K562 (cell line): ENCODE data around the gene USP19. TPM values are rescaled to one million over a fixed set of nuclear protein-coding genes. Genes with fewer than 3 reads are reported as not detected.

Experiments
- ARID2 ChIP-seq: fragments of 450-650 bp; IDR thresholded peaks from 2 replicates; pipeline ENCODE4 v1.6.1; 2017; ENCODE audit warnings: antibody characterized with exemption, mild to moderate bottlenecking
- CXXC5 ChIP-seq: fragments of 250-450 bp; sonication (Bioruptor Pico); IDR thresholded peaks from 2 replicates; pipeline ENCODE4 v1.8.0; 2022; ENCODE audit warnings: inconsistent platforms, mild to moderate bottlenecking, moderate library complexity
- GABPB1 ChIP-seq: sonication (generic); formaldehyde crosslinking; IDR thresholded peaks from 2 replicates; pipeline ENCODE4 v1.8.0; 2022; ENCODE audit warnings: mild to moderate bottlenecking, missing genetic modification reagents
- IFI16 ChIP-seq: fragments of 250-450 bp; sonication (Bioruptor Pico); IDR thresholded peaks from 2 replicates; pipeline ENCODE4 v2.1.2; 2022; ENCODE audit warnings: mild to moderate bottlenecking, inconsistent platforms
- KLF6 ChIP-seq: fragments of 250-450 bp; sonication (Bioruptor Pico); IDR thresholded peaks from 2 replicates; pipeline ENCODE4 v1.4.0; 2020; ENCODE audit warnings: mild to moderate bottlenecking, moderate library complexity, borderline replicate concordance
- TAL1 ChIP-seq: fragments of 450-650 bp; IDR thresholded peaks from 2 replicates; pipeline ENCODE4 v1.6.1; 2016; ENCODE audit warnings: mild to moderate bottlenecking
- TEAD1 ChIP-seq, 2 experiments: fragments of 450-650 bp in 1 of 2; sonication (generic) in 1 of 2; formaldehyde crosslinking; IDR thresholded peaks; 2 replicates each; pipeline versions ENCODE4 v1.4.0 to v1.8.0; 2020 to 2022; ENCODE audit warnings: mild to moderate bottlenecking in 2 of 2, missing genetic modification reagents in 1 of 2
- ZNF408 ChIP-seq: fragments of 250-450 bp; sonication (Bioruptor Pico); IDR thresholded peaks from 2 replicates; pipeline ENCODE4 v1.4.0; 2020; ENCODE audit warnings: low read depth, mild to moderate bottlenecking, moderate library complexity
- ZNF644 ChIP-seq: fragments of 200-800 bp; sonication (Bioruptor generic); IDR thresholded peaks from 2 replicates; pipeline ENCODE4 v1.6.1; 2016; ENCODE audit warnings: low read depth, missing genetic modification characterization, missing compliant biosample characterization
- ZNF77 ChIP-seq: fragments of 250-450 bp; sonication (Bioruptor Pico); IDR thresholded peaks from 2 replicates; pipeline ENCODE4 v1.5.0; 2020
- polyA plus RNA-seq, 8 experiments: library from polyadenylated mRNA; depleted of rRNA in 4 of 8; stranded (reverse) in 5 of 8; unstranded in 3 of 8; fragments of >200 nt; fragmentation: Nextera tagmentation in 2 of 8; fragmentation: Illumina TruSeq in 1 of 8; extraction: Ambion mirVana in 2 of 8; extraction: Trizol in 1 of 8; gene quantifications; 2 replicates each; pipeline versions ENCODE4 v1.2.1 to v1.2.3, GENCODE V29; 2011 to 2014; ENCODE audit warnings: inconsistent platforms in 1 of 8, missing spikeins in 1 of 8
- total RNA-seq, 7 experiments: library from RNA; depleted of rRNA in 6 of 7; stranded (reverse); fragments of >200 nt in 6 of 7; fragmentation: Illumina TruSeq in 2 of 7; extraction: Trizol in 2 of 7; gene quantifications; 2 replicates each; pipeline versions ENCODE4 v1.2.1 to v1.2.3, GENCODE V29; 2011 to 2021; ENCODE audit warnings: low replicate concordance in 1 of 7
- TF ChIP-seq, protein P1 (sequence below): sonication (generic); formaldehyde crosslinking; IDR thresholded peaks from 2 replicates; pipeline ENCODE4 v1.8.0; 2023; ENCODE audit warnings: missing genetic modification reagents, mild to moderate bottlenecking, borderline replicate concordance
- TF ChIP-seq, protein P2 (sequence below): fragments of 250-450 bp; sonication (Bioruptor Pico); IDR thresholded peaks from 2 replicates; pipeline ENCODE4 v1.9.0; 2021; ENCODE audit warnings: mild to moderate bottlenecking
- TF ChIP-seq, protein P3 (sequence below): sonication (generic); formaldehyde crosslinking; IDR thresholded peaks from 2 replicates; pipeline ENCODE4 v1.8.1; 2022; ENCODE audit warnings: missing genetic modification reagents
- TF ChIP-seq, protein P4 (sequence below): fragments of 250-450 bp; sonication (Bioruptor Pico); IDR thresholded peaks from 2 replicates; pipeline ENCODE4 v1.5.0; 2020; ENCODE audit warnings: mild to moderate bottlenecking
- TF ChIP-seq, protein P5 (sequence below), 3 experiments: fragments of 200-800 bp in 1 of 3; sonication (Bioruptor generic) in 1 of 3; sonication (generic) in 1 of 3; formaldehyde crosslinking in 1 of 3; IDR thresholded peaks; 2 replicates each; pipeline versions ENCODE4 v1.6.1 to v1.8.0; 2016 to 2022; ENCODE audit warnings: mild to moderate bottlenecking in 2 of 3, missing compliant biosample characterization in 2 of 3, missing genetic modification characterization in 2 of 3, missing genetic modification reagents in 1 of 3
- TF ChIP-seq, protein P6 (sequence below): IDR thresholded peaks from 3 replicates; pipeline ENCODE4 v1.6.1; 2011; ENCODE audit warnings: borderline replicate concordance, mild to moderate bottlenecking; ENCODE audit not compliant: insufficient read length, insufficient read depth

Gene USP19
- total and polyA plus RNA-seq, 9 of the 15 experiments (the other 6 are each of a cell fraction or from before 2014, with no cell fraction given), result 0.24 to 65.9 (median 36.9) TPM

DNA sequence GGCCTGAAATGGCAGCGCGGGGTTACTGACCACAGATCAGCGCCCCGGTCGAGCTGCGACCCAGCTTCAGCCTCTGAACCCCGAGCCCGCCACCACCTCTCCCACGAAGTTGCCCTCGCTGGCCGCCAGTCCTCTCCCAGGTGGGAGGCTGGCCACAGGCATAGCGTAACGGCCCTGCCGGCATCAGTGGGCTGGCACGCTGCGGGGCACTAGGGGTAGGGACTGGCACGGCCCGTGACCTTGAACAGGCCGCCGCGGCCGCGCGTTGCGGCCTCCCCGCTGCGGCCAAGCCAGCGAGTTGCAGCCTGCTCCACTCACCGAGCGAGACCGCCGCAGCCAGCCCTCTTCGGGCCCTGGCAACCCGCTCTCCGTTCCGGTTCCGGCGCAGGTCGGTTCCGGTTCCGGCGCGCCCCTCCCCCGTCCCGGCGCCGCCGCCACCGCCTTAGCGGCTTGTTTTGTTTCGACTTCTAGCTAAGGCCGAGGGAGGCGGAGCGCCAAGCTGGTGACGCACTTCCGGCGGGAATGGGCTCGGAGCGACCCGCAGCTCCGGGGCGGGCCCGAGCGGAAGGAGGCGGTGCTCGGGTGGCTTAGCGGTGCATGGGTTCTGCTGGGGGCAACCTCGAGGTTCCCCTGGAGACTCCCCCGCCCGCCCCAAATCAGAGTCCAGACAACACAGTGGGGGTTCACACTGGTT lies at the start of gene USP19 (continued):
- TF ChIP-seq, protein P1, sequence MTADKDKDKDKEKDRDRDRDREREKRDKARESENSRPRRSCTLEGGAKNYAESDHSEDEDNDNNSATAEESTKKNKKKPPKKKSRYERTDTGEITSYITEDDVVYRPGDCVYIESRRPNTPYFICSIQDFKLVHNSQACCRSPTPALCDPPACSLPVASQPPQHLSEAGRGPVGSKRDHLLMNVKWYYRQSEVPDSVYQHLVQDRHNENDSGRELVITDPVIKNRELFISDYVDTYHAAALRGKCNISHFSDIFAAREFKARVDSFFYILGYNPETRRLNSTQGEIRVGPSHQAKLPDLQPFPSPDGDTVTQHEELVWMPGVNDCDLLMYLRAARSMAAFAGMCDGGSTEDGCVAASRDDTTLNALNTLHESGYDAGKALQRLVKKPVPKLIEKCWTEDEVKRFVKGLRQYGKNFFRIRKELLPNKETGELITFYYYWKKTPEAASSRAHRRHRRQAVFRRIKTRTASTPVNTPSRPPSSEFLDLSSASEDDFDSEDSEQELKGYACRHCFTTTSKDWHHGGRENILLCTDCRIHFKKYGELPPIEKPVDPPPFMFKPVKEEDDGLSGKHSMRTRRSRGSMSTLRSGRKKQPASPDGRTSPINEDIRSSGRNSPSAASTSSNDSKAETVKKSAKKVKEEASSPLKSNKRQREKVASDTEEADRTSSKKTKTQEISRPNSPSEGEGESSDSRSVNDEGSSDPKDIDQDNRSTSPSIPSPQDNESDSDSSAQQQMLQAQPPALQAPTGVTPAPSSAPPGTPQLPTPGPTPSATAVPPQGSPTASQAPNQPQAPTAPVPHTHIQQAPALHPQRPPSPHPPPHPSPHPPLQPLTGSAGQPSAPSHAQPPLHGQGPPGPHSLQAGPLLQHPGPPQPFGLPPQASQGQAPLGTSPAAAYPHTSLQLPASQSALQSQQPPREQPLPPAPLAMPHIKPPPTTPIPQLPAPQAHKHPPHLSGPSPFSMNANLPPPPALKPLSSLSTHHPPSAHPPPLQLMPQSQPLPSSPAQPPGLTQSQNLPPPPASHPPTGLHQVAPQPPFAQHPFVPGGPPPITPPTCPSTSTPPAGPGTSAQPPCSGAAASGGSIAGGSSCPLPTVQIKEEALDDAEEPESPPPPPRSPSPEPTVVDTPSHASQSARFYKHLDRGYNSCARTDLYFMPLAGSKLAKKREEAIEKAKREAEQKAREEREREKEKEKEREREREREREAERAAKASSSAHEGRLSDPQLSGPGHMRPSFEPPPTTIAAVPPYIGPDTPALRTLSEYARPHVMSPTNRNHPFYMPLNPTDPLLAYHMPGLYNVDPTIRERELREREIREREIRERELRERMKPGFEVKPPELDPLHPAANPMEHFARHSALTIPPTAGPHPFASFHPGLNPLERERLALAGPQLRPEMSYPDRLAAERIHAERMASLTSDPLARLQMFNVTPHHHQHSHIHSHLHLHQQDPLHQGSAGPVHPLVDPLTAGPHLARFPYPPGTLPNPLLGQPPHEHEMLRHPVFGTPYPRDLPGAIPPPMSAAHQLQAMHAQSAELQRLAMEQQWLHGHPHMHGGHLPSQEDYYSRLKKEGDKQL (CRISPR knock-in tag), result no peak
- no peak for TF ChIP-seq ARID2
- no peak for TF ChIP-seq IFI16 (CRISPR knock-in tag)
- TF ChIP-seq TAL1, result no peak
- TF ChIP-seq TEAD1 (CRISPR knock-in tag; IDR thresholded peaks at IDR 0.05), result peak in 1 of 2 experiments; percentile 51; a peak in 1 of 4 replicates
- TF ChIP-seq KLF6 (CRISPR knock-in tag), result no peak
- TF ChIP-seq, protein P2, sequence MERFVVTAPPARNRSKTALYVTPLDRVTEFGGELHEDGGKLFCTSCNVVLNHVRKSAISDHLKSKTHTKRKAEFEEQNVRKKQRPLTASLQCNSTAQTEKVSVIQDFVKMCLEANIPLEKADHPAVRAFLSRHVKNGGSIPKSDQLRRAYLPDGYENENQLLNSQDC (CRISPR knock-in tag), result no peak
- TF ChIP-seq, protein P3, sequence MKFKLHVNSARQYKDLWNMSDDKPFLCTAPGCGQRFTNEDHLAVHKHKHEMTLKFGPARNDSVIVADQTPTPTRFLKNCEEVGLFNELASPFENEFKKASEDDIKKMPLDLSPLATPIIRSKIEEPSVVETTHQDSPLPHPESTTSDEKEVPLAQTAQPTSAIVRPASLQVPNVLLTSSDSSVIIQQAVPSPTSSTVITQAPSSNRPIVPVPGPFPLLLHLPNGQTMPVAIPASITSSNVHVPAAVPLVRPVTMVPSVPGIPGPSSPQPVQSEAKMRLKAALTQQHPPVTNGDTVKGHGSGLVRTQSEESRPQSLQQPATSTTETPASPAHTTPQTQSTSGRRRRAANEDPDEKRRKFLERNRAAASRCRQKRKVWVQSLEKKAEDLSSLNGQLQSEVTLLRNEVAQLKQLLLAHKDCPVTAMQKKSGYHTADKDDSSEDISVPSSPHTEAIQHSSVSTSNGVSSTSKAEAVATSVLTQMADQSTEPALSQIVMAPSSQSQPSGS (CRISPR knock-in tag), result no peak
- TF ChIP-seq CXXC5 (CRISPR knock-in tag), result peak; percentile 69
- TF ChIP-seq ZNF644 (tag), result no peak
- TF ChIP-seq, protein P4, sequence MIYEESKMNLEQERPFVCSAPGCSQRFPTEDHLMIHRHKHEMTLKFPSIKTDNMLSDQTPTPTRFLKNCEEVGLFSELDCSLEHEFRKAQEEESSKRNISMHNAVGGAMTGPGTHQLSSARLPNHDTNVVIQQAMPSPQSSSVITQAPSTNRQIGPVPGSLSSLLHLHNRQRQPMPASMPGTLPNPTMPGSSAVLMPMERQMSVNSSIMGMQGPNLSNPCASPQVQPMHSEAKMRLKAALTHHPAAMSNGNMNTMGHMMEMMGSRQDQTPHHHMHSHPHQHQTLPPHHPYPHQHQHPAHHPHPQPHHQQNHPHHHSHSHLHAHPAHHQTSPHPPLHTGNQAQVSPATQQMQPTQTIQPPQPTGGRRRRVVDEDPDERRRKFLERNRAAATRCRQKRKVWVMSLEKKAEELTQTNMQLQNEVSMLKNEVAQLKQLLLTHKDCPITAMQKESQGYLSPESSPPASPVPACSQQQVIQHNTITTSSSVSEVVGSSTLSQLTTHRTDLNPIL (CRISPR knock-in tag), result no peak
- TF ChIP-seq ZNF77, result no peak
- TF ChIP-seq, protein P5, sequence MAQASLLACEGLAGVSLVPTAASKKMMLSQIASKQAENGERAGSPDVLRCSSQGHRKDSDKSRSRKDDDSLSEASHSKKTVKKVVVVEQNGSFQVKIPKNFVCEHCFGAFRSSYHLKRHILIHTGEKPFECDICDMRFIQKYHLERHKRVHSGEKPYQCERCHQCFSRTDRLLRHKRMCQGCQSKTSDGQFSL (CRISPR knock-in tag; IDR thresholded peaks at IDR 0.05), result no peak; the same call in 1 of the 2 replicates
- TF ChIP-seq, protein P5 (tag; IDR thresholded peaks at IDR 0.05), result no peak
- TF ChIP-seq, protein P6, sequence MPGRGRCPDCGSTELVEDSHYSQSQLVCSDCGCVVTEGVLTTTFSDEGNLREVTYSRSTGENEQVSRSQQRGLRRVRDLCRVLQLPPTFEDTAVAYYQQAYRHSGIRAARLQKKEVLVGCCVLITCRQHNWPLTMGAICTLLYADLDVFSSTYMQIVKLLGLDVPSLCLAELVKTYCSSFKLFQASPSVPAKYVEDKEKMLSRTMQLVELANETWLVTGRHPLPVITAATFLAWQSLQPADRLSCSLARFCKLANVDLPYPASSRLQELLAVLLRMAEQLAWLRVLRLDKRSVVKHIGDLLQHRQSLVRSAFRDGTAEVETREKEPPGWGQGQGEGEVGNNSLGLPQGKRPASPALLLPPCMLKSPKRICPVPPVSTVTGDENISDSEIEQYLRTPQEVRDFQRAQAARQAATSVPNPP, result no peak
- TF ChIP-seq GABPB1 (CRISPR knock-in tag), result peak; percentile 96
- TF ChIP-seq ZNF408 (CRISPR knock-in tag), result no peak
